HG03469 (cell line): ENCODE measurements around the gene TPRG1L.

Experiments used
- ATAC-seq: cut with Tn5 transposase; IDR thresholded peaks from one replicate; pipeline ENCODE4 v1.9.1; 2021; ENCODE audit warnings: mild to moderate bottlenecking, moderate library complexity, moderate number of reproducible peaks; ENCODE audit not compliant: unreplicated experiment

Gene TPRG1L

GRCh38 chr1:3659093-3659492 is 34.3 kb downstream of the TPRG1L start:
- no peak for ATAC-seq

- ATAC-seq = no peak
Measured at GRCh38 chr1:3660704-3661103, 35.9 kb downstream of the TPRG1L start.

DNA sequence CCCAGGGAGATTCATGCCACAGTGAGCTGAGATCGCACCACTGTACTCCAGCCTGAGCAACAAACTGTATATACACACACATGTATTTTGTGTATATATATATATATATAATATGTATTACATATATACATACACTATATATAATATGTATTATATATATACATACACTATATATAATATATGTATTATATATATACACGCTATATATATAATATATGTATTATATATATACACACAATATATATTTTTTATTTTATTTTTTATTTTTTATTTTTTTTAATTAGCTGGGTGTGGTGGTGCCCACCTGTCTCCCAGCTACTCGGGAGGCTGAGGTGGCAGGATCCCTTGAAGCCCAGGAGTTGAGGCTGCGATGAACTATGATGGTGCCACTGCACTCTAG is 36.8 kb downstream of the TPRG1L start:
- no peak for ATAC-seq

DNA sequence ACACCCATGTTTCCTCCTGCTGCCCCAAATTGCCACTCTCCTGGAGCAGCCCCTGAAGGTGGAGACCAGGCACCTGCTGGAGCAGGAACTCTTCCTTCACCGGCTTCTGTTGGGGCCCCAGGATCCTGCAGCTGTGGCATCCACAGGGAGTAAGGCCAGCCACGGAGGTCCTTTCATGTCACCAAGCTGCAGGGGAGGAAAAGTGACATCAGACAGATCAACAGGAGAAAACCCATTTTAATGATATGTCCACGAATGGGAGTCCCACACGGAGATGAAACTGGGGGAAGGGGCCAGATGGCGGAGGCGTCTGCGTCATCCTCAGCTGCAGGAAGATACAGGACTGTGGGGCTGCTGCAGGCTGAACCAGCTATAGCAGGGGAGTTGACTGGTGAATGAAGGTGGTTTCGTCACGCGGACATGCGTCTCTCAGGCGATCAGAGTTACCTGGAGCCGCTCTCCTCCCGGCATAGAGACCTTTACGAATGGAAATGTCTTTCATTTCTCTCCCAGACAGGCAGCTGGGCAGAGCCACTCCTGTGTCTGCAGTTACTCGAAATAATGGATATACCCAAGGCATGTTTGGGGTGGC is 37.4 kb downstream of the TPRG1L start:
- no peak for ATAC-seq

GRCh38 chr1:3663999-3664699 is 39.3 kb downstream of the TPRG1L start:
- ATAC-seq = no peak

DNA sequence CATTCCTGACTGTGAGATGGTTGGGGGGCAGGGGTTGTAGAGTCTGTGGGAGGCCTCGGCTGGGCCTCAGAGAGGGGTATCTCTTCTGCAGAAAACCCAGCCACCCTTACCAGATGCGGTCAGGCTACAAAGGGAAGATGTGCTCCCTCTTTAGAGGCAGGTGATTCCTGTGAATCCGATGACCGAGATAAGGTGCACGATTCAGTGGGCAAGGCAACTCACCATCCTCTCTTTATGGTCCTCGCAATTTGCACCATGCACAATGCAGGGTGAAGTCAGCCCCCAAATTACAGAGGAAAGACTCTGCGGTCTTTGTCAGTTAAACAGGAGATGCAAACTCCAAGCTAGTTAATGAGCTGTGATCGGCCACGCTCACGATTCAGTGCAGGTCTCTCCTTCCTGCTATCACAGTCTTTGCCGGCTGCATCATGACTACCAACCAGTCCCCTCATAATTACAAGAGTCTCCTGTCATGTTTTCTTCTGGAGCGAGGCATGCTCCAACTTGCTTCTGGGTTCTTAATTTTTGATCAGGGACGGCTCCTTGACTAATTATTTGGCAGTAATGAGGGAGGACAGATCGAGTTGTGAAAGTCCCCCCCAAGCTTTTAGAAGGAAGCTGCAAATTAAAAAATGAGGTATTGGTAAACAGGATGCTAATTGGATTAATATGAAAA is 40.0 kb downstream of the TPRG1L start:
- no peak for ATAC-seq

DNA sequence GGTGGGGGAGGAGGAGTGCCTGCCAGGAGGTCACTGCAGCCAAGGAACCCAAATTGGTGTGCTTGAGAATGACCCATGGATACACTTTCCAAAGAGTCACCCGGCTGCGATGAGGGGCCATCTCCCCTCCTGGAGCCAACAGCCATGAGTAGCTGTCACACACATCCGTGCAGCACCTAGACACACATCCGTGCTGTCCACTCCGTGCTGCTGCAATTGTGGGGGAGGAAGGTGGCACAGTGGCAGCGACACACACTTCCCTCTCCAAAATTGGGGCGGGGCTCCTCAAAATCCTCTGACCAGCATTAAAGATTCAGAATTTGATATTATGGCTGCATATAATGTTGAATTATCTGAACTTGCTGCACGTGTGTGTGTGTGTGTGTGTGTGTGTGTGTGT is 43.3 kb downstream of the TPRG1L start:
- ATAC-seq = no peak

GRCh38 chr1:3668585-3669300 is 43.9 kb downstream of the TPRG1L start:
- ATAC-seq = no peak

DNA sequence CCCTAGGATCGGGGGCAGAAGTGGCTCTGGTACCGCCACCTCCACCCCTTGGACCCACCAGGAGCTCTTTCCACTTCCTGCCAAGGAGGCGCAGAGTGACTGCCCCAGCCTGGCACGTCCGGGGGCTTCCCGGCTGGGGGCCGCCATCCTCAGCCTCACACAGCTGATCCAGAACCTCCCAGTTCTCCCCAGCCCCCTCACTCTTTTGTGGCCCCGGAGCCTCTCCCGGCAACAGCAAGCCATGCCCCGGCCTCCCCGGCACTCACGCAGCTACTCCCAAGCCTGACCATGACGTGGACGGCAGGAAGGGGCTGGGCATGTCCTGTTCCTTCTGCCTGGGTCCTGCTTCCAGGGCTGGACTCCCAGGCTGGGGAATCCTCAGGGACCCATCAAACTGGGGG is 44.6 kb downstream of the TPRG1L start:
- no peak for ATAC-seq

DNA sequence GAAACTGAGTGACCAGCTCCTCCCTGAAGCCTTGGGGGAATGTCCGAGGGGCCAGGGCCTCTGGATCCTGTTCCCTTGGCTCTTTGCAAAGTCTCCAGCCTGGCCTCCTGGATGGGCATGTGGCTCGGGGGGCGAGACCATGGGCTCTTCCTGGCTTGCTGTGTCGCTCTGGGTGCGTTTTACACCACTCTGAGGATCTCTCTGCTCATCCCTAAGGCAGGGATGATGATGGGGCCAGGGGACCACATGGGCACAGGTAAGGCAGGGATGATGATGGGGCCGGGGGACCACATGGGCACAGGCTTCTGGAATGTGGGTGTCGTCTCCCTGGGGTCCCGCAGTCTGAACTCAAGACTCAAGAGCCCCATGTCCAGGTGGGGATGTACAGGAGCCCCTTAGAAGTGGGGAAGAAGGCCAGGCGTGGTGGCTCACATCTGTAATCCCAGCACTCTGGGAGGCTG is 45.2 kb downstream of the TPRG1L start:
- no peak for ATAC-seq

DNA sequence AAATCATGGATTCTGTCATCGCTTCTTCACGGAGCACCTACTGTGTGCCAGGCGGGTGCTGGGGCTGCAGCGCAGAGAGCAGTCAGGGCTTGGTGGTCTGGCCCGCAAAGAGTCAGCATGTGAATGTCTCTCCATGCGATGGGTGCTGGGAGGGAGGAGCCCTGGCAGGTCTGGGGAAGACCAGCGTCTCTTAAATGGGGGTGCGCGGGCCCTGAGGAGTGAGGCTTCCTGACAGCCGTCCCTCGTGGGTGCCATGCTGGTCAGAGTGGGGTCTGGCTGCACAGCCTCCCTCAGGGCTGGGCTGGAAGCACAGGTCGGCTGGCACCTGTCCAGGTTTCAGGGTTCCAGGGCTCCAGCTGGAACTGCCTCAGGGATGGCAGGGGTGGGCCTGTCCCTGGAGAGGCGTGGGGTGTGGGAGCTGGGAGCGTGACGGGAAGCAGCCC is 46.0 kb downstream of the TPRG1L start:
- no peak for ATAC-seq

DNA sequence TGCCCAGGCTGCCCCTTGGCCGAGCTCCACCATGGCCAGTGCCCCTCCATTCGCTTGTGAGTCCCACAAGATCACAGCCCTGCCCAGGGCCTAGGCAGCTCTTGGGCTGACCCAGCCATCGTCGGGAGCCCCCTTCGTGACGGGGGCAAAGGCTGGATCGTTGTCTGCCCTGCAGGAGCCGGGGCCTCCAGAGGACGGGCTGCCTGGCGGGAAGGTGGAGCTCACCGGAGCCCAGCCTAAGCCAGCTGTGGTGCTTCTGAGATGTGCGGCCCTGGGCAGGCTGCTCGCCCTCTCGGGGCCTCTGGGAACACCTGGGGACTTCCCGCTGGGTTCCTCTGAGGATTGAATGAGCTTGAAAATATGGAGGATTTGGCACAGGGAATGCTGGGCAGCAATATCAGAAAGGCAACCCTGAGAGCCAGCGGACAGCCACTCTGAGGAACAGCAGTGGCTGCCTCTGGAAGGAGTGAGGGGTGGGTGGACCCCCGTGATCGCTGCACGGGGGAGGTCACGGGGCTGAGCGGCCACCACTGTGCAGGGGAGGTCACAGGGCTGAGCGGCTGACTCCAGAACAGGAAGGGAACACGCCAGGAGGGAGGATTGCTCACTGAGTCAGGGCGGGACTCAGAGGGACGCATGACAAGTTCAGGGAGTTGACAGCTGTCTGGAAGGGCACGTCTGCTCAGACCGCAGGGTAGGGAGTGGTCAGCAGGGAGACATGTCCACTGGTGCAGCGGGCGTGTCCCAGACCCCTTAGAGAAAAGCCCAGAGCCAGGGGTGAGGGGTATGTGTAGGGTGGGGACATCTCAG is 46.8 kb downstream of the TPRG1L start:
- ATAC-seq = no peak

DNA sequence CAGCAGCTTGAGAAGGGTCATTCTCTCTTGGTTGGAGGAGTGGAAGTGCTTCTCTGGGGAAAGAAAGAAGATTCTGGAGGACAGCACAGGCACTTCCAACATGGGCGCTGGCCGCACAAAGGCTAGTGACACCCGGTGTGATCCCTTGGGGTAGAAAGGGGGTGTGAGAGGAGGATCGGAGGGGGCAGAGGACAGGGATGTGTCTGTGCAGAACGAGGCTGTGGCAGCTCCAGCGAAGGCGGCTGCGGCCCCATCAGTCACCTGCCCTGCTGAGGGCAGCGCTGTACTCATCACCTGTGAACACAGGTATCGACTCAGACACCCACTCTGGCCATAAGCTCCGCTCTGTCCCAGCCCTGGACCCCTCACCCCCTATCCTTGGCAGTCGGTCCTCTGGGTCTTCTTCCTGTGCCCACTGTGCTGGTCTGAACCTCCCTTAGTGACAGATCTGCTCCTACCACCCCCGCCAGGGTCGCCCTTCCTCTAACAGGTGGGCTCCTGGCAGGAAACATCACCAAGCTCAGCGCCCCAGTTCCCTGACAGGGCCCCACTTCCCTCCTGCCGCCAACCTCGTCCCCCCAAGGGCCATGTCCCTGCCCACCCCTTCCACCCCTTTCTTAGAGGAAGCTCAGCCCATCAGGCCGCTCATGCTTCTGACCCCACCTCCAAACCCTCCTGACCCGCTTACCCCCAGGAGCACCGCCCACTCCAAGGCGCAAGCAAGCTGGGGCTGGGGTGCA is 47.6 kb downstream of the TPRG1L start:
- ATAC-seq = no peak

DNA sequence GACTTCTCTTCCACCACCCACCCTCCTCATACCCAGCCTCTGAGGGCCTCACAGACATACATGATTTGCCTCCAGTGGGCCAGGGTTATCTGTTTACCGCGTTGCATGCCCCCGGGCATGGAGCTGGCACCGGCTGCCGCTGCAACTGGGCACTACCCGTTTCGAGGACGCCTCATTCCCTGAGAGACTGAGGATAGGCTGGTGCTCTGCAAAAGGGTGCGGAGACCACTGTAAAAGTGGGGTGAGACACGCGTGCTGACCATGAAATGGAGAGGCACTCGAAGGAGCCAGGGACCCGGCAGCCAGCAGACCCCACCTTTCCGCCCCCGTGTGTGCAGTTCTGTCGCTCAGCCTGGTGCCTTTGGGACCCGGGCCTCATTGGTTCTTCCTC is 48.2 kb downstream of the TPRG1L start:
- no peak for ATAC-seq

- ATAC-seq = no peak
Measured at GRCh38 chr1:3673381-3674099, 48.7 kb downstream of the TPRG1L start.

- ATAC-seq = no peak
Measured at GRCh38 chr1:3674100-3675094, 49.6 kb downstream of the TPRG1L start.

GRCh38 chr1:3675436-3675835 is 50.6 kb downstream of the TPRG1L start:
- ATAC-seq = no peak
